ENCODE results near the gene JAKMIP1.

The JAKMIP1 gene

GRCh38 chr4:5980436-5981155 lies 219.8 kb downstream of the JAKMIP1 start:
- no peak overlapping the region for H3K4me3 ChIP-seq (ENCODE audit: low read depth, low read length)
- TF ChIP-seq, protein P1, sequence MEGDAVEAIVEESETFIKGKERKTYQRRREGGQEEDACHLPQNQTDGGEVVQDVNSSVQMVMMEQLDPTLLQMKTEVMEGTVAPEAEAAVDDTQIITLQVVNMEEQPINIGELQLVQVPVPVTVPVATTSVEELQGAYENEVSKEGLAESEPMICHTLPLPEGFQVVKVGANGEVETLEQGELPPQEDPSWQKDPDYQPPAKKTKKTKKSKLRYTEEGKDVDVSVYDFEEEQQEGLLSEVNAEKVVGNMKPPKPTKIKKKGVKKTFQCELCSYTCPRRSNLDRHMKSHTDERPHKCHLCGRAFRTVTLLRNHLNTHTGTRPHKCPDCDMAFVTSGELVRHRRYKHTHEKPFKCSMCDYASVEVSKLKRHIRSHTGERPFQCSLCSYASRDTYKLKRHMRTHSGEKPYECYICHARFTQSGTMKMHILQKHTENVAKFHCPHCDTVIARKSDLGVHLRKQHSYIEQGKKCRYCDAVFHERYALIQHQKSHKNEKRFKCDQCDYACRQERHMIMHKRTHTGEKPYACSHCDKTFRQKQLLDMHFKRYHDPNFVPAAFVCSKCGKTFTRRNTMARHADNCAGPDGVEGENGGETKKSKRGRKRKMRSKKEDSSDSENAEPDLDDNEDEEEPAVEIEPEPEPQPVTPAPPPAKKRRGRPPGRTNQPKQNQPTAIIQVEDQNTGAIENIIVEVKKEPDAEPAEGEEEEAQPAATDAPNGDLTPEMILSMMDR (IDR thresholded peaks at IDR 0.05; ENCODE audit: low read depth, low read length, missing control alignments), result no peak
- DNase-seq (ENCODE audit: low read depth), result no peak

DNA sequence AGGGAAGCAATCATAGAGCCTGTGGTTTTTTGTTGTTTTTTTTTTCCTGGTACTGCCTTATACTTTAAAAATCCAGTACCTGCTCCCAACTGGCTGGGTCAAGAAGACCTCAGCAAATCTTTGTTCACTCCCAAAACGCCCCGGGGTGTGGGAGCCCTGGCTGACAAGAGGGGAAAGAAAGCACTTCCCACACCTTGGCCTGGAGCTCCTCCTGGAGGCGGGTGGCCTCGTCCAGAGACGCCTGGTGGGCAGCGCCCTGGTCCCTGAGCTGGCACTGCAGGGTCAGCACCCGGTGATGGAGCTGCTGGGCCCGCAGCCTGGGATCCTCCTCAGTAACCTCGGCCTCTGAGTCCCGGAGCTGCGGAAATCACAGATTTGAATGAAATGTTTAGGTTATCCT lies 220.4 kb downstream of the JAKMIP1 start:
- H3K4me3 ChIP-seq (ENCODE audit: low read depth, low read length), result no peak overlapping the region
- TF ChIP-seq, protein P1 (IDR thresholded peaks at IDR 0.05; ENCODE audit: low read depth, low read length, missing control alignments), result peak; percentile 19
- no peak for DNase-seq (ENCODE audit: low read depth)

DNA sequence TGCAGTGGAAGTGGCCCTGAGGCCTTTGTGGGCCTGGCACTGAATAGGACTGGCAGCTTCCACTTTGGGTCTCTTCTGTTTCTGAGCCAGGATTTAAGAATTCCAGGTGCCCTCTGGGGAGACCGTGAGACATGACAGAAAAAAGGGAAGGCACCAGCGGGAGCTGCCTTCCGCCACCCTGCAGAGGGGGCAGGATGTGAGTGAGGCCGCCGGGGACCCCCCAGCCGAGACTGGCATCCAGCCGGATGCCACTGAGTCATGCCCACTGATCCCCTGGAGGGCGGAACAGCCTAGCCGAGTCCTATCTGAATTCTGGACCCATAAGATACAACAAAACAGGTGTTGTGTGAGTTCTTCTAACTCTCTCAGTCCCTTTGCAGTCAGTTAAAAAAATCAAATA lies 223.4 kb downstream of the JAKMIP1 start:
- TF ChIP-seq, protein P1 (IDR thresholded peaks at IDR 0.05; ENCODE audit: low read depth, low read length, missing control alignments), result no peak
- no peak overlapping the region for H3K4me3 ChIP-seq (ENCODE audit: low read depth, low read length)
- DNase-seq (ENCODE audit: low read depth), result no peak

DNA sequence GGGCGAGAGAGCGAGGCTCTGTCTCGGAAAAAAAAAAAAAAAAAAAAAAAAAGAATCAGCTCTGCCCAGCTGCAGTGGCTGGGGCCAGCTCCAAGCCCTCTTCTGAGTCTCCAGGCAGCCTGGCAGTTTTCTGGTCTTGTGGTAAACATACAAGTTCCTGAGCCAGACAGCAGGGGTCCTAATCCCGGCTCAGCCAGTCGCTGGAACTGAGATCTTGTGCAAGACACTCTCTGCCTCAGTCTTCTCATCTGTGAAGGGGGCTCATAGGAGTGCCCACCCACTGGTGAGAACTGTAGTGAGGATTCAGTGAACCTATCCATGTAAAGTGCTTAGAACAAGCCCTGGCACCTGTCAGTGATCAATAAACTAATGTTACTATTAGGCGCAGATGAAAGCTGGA lies 223.9 kb downstream of the JAKMIP1 start:
- TF ChIP-seq, protein P1 (IDR thresholded peaks at IDR 0.05; ENCODE audit: low read depth, low read length, missing control alignments), result no peak
- H3K4me3 ChIP-seq (ENCODE audit: low read depth, low read length), result no peak overlapping the region
- no peak for DNase-seq (ENCODE audit: low read depth)
